SK-N-SH treated with all-trans-retinoic acid at 6 μM for 48 hours (cell line): ENCODE data around the gene IL17C.

Experiments used
- ATAC-seq: fragments of 200-7000 bp; cut with Tn5 transposase; 3 replicates; pipeline ENCODE4 v1.9.1; 2020; ENCODE audit warnings: mild to moderate bottlenecking, moderate library complexity
- BACH2 ChIP-seq: fragments of 250-450 bp; sonication (Bioruptor Pico); IDR thresholded peaks from 2 replicates; pipeline ENCODE4 v1.9.0; 2021; ENCODE audit warnings: mild to moderate bottlenecking, borderline replicate concordance
- ESRRG ChIP-seq: fragments of 250-450 bp; sonication (Bioruptor Pico); IDR thresholded peaks from 2 replicates; pipeline ENCODE4 v1.6.1; 2021; ENCODE audit warnings: mild to moderate bottlenecking
- GLIS3 ChIP-seq: fragments of 250-450 bp; sonication (Bioruptor Pico); IDR thresholded peaks from 2 replicates; pipeline ENCODE4 v1.5.0; 2020; ENCODE audit warnings: mild to moderate bottlenecking, moderate library complexity
- OSR1 ChIP-seq: fragments of 250-450 bp; sonication (Bioruptor Pico); IDR thresholded peaks from 2 replicates; pipeline ENCODE4 v1.8.0; 2022; ENCODE audit warnings: moderate library complexity, mild to moderate bottlenecking, inconsistent platforms
- POU6F1 ChIP-seq: fragments of 250-450 bp; sonication (Bioruptor Pico); IDR thresholded peaks from 2 replicates; pipeline ENCODE4 v1.8.0; 2021; ENCODE audit warnings: low read depth, mild to moderate bottlenecking, moderate library complexity, borderline replicate concordance
- PPARA ChIP-seq: fragments of 250-450 bp; sonication (Bioruptor Pico); IDR thresholded peaks from 2 replicates; pipeline ENCODE4 v1.5.0; 2020; ENCODE audit warnings: mild to moderate bottlenecking, borderline replicate concordance
- SNAI2 ChIP-seq: fragments of 250-450 bp; sonication (Bioruptor Pico); IDR thresholded peaks from 2 replicates; pipeline ENCODE4 v1.5.0; 2020; ENCODE audit warnings: mild to moderate bottlenecking, moderate library complexity
- TOX ChIP-seq: fragments of 250-450 bp; sonication (Bioruptor Pico); IDR thresholded peaks from 2 replicates; pipeline ENCODE4 v1.8.0; 2021; ENCODE audit warnings: mild to moderate bottlenecking, moderate library complexity, borderline replicate concordance
- TSHZ2 ChIP-seq: fragments of 250-450 bp; sonication (Bioruptor Pico); IDR thresholded peaks from 2 replicates; pipeline ENCODE4 v1.5.0; 2020; ENCODE audit warnings: mild to moderate bottlenecking, moderate library complexity
- ZC3H10 ChIP-seq: fragments of 250-450 bp; sonication (Bioruptor Pico); IDR thresholded peaks from 2 replicates; pipeline ENCODE4 v1.5.1; 2021; ENCODE audit warnings: mild to moderate bottlenecking, moderate library complexity
- ZFP3 ChIP-seq: fragments of 250-450 bp; sonication (Bioruptor Pico); IDR thresholded peaks from 2 replicates; pipeline ENCODE4 v1.5.0; 2020; ENCODE audit warnings: mild to moderate bottlenecking, moderate library complexity
- ZFP30 ChIP-seq: fragments of 450-650 bp; formaldehyde crosslinking; IDR thresholded peaks from 2 replicates; pipeline ENCODE4 v1.5.0; 2022; ENCODE audit warnings: mild to moderate bottlenecking, moderate library complexity
- ZNF565 ChIP-seq: fragments of 450-650 bp; formaldehyde crosslinking; conservative IDR thresholded peaks from 2 replicates; pipeline ENCODE4 v1.5.0; 2020; ENCODE audit warnings: low read depth, mild to moderate bottlenecking, moderate library complexity
- ZNF70 ChIP-seq: fragments of 450-650 bp; formaldehyde crosslinking; IDR thresholded peaks from 2 replicates; pipeline ENCODE4 v1.5.0; 2020; ENCODE audit warnings: mild to moderate bottlenecking, moderate library complexity
- ZNF8 ChIP-seq: fragments of 450-650 bp; formaldehyde crosslinking; IDR thresholded peaks from 2 replicates; pipeline ENCODE4 v1.5.0; 2020; ENCODE audit warnings: mild to moderate bottlenecking, moderate library complexity
- TF ChIP-seq, protein P1 (sequence below): fragments of 250-450 bp; sonication (Bioruptor Pico); IDR thresholded peaks from 2 replicates; pipeline ENCODE4 v1.8.0; 2020; ENCODE audit warnings: mild to moderate bottlenecking, moderate library complexity, borderline replicate concordance
- TF ChIP-seq, protein P2 (sequence below): fragments of 250-450 bp; sonication (Bioruptor Pico); IDR thresholded peaks from 2 replicates; pipeline ENCODE4 v1.5.1; 2020; ENCODE audit warnings: low read depth, mild to moderate bottlenecking, moderate library complexity

IL17C gene

GRCh38 chr16:88597856-88598491 is 40.4 kb upstream of the IL17C start (continued):
- TF ChIP-seq TSHZ2 (CRISPR knock-in tag) (no peak), ZFP3 (no peak), ZFP30 (CRISPR knock-in tag) (no peak)

- TF ChIP-seq BACH2 (CRISPR knock-in tag) (no peak), ZNF8 (CRISPR knock-in tag) (no peak), ZFP30 (CRISPR knock-in tag) (no peak), TOX (CRISPR knock-in tag) (no peak), GLIS3 (no peak)
- TF ChIP-seq, protein P1, sequence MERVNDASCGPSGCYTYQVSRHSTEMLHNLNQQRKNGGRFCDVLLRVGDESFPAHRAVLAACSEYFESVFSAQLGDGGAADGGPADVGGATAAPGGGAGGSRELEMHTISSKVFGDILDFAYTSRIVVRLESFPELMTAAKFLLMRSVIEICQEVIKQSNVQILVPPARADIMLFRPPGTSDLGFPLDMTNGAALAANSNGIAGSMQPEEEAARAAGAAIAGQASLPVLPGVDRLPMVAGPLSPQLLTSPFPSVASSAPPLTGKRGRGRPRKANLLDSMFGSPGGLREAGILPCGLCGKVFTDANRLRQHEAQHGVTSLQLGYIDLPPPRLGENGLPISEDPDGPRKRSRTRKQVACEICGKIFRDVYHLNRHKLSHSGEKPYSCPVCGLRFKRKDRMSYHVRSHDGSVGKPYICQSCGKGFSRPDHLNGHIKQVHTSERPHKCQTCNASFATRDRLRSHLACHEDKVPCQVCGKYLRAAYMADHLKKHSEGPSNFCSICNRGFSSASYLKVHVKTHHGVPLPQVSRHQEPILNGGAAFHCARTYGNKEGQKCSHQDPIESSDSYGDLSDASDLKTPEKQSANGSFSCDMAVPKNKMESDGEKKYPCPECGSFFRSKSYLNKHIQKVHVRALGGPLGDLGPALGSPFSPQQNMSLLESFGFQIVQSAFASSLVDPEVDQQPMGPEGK (CRISPR knock-in tag), result no peak
- ATAC-seq, result no peak
Measured at GRCh38 chr16:88599092-88599733, 39.2 kb upstream of the IL17C start.

GRCh38 chr16:88599825-88600538 is 38.4 kb upstream of the IL17C start:
- TF ChIP-seq OSR1 (no peak), ZFP3 (no peak), TOX (CRISPR knock-in tag) (no peak), ZFP30 (CRISPR knock-in tag) (no peak), POU6F1 (no peak), ESRRG (CRISPR knock-in tag) (no peak), ZC3H10 (CRISPR knock-in tag) (no peak), GLIS3 (no peak), SNAI2 (CRISPR knock-in tag) (no peak), ZNF565 (no peak), PPARA (CRISPR knock-in tag) (no peak), TSHZ2 (CRISPR knock-in tag) (no peak), ZNF70 (CRISPR knock-in tag) (no peak), ZNF8 (CRISPR knock-in tag) (no peak)
- TF ChIP-seq, protein P1 (CRISPR knock-in tag), result no peak
- TF ChIP-seq, protein P2, sequence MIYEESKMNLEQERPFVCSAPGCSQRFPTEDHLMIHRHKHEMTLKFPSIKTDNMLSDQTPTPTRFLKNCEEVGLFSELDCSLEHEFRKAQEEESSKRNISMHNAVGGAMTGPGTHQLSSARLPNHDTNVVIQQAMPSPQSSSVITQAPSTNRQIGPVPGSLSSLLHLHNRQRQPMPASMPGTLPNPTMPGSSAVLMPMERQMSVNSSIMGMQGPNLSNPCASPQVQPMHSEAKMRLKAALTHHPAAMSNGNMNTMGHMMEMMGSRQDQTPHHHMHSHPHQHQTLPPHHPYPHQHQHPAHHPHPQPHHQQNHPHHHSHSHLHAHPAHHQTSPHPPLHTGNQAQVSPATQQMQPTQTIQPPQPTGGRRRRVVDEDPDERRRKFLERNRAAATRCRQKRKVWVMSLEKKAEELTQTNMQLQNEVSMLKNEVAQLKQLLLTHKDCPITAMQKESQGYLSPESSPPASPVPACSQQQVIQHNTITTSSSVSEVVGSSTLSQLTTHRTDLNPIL, result no peak
- TF ChIP-seq, all 23 proteins: peak for 0
- no peak for ATAC-seq
